Thymus (tissue), 11 donors: ENCODE results near the gene SEMA3A. TPM values are rescaled to one million over a fixed set of nuclear protein-coding genes. Genes with fewer than 3 reads are reported as not detected.

ENCODE experiments used
- DNase-seq, 9 donors: peaks; one replicate each; pipeline ENCODE4 v3.0.0-alpha.2; 2013; ENCODE audit warnings: low spot score in 9 of 9, low read depth in 6 of 9, missing footprints in 1 of 9
- H3K27ac ChIP-seq, 2 donors: one replicate each; pipeline ENCODE4 v1.5.1; 2013; ENCODE audit warnings: control low read depth in 1 of 2, low read depth in 1 of 2, low read length in 1 of 2, mild to moderate bottlenecking in 1 of 2, moderate library complexity in 1 of 2
- H3K27me3 ChIP-seq, 2 donors: one replicate each; pipeline ENCODE4 v1.5.1; 2013; ENCODE audit warnings: low read length in 1 of 2; ENCODE audit not compliant: control insufficient read depth in 2 of 2, insufficient read depth in 1 of 2
- H3K36me3 ChIP-seq, 2 donors: one replicate each; pipeline ENCODE4 v1.5.1; 2013; ENCODE audit warnings: low read length in 1 of 2, mild to moderate bottlenecking in 1 of 2, moderate library complexity in 1 of 2; ENCODE audit not compliant: control insufficient read depth in 2 of 2, insufficient read depth in 2 of 2
- H3K4me1 ChIP-seq, 2 donors: one replicate each; pipeline ENCODE4 v1.5.1; 2013; ENCODE audit warnings: low read length in 2 of 2; ENCODE audit not compliant: control insufficient read depth in 2 of 2, insufficient read depth in 2 of 2
- H3K4me3 ChIP-seq, 2 donors: one replicate each; pipeline ENCODE4 v1.5.1; 2013; ENCODE audit warnings: low read length in 2 of 2, control low read depth in 1 of 2, mild to moderate bottlenecking in 1 of 2
- H3K9me3 ChIP-seq, 2 donors: one replicate each; pipeline ENCODE4 v1.5.1; 2013; ENCODE audit warnings: low read length in 1 of 2, mild to moderate bottlenecking in 1 of 2; ENCODE audit not compliant: control insufficient read depth in 2 of 2, insufficient read depth in 1 of 2
- WGBS: extraction: QIAGEN DNeasy Blood & Tissue Kit; methylation state at CpG from one replicate; pipeline ENCODE4 v1.1.7; 2013; 5-methylcytosine and 5-hydroxymethylcytosine counted together
- polyA plus RNA-seq: library from polyadenylated mRNA; stranded (reverse); fragments of 200-250 nt; gene quantifications from one replicate; pipeline ENCODE4 v1.2.3, GENCODE V29; 2013
- total RNA-seq: library from RNA; stranded (reverse); fragments of 120-200 nt; gene quantifications from one replicate; pipeline ENCODE4 v1.2.4, GENCODE V29; 2013
- donor health status: healthy.

Gene SEMA3A
- total and polyA plus RNA-seq, 2 donors: 0.27 to 1.0 TPM

DNA sequence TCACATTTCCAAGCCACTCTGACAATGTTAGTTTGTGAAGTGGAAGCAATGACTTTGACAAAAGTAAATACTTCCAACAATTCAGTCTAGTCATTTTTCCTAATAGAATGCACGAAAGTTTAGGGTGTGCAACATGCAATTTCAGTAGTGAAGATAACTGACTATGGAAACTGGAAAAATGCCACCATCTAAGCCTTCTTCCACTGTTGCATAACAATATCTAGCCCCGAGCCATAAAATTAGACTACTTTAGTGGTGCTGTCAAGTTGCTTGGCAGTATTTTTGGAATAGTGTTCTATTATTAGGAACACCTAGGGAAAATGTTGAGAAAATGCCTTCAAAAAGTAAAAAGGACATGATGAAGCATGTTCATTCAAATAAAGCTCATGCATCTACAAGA lies 17.9 kb downstream of the SEMA3A start:
- Histone ChIP-seq H3K27ac (no peak overlapping the region), H3K27me3 (no peaks in the 10 kb centered on the region), H3K4me3 (no peak overlapping the region), H3K4me1 (no peaks in the 10 kb centered on the region), H3K9me3 (peaks cover 0 to 4% of the 10 kb centered on the region in 2 donors), H3K36me3 (no peaks in the 10 kb centered on the region)
- 89% methylated on average over 2 of the region's 2 CpGs for WGBS
- DNase-seq: no peak

DNA sequence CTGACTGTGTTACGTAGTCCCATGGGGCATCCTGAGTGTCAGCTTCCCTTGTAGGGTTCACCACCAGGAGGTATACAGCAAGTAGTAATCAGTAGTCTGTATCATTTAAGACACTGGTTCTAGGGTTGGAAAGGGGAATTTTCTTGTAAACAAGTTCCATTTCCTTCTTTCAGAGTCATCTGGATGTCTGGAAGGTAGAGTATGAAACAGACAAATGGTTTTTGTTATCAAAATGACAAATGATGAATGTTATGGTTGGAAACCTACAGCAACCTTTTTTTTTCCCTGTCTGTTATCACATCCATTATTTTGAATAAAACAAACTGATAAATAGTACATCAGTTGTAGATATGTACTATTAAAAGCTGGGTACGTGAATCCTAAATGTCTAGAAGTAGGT lies 19.1 kb downstream of the SEMA3A start:
- Histone ChIP-seq H3K36me3 (no peaks in the 10 kb centered on the region), H3K27me3 (no peaks in the 10 kb centered on the region), H3K9me3 (peaks cover 0 to 4% of the 10 kb centered on the region in 2 donors), H3K27ac (no peak overlapping the region), H3K4me1 (no peaks in the 10 kb centered on the region), H3K4me3 (no peak overlapping the region)
- no peak for DNase-seq
- 96% methylated on average over 2 of the region's 2 CpGs for WGBS

DNA sequence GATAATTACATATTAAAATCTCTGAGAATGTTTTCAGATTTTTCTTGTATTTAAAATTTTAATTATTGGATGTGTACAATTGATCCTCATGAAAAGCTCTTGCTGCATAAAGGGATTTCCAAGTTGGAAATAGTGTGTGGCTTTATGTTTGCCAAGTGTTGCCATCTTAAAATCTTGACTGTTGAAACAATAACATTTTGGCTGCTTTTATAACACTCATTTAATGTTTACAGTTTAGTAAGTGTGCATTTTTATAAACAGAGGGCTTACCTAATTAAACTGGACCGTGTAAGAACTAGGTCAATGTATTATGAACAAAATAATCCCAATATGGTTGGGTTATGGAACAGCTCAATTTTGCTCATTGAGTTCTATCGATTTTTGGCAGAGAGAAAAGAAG lies 23.9 kb downstream of the SEMA3A start:
- Histone ChIP-seq H3K36me3 (no peaks in the 10 kb centered on the region), H3K27ac (no peak overlapping the region), H3K9me3 (peaks cover 0 to 4% of the 10 kb centered on the region in 2 donors), H3K4me1 (no peaks in the 10 kb centered on the region), H3K27me3 (no peaks in the 10 kb centered on the region), H3K4me3 (no peak overlapping the region)
- no peak for DNase-seq
- 95% methylated on average over 2 of the region's 2 CpGs for WGBS

DNA sequence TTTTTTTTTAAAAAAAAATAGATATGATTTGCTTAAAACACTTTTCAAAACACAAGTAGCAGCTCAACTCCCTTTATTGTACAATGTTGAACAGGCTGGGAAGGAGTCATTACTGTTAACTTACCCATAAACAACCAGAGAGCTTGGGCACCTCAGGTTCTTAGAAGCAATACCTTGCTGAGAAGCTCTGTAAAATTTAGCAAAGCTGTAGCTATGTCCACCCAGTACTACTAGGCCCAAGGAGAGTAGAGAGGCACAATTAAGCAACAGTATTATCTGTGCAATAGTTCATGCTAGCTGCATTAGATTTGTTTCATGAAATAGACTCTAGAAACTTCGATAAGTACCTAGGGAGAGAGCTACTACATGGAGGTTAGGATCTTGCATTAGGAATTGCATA lies 32.0 kb downstream of the SEMA3A start:
- no peaks in the 10 kb centered on the region for H3K9me3 ChIP-seq
- 94% methylated on average over 1 of the region's 1 CpG for WGBS
- H3K36me3 ChIP-seq: no peaks in the 10 kb centered on the region

DNA sequence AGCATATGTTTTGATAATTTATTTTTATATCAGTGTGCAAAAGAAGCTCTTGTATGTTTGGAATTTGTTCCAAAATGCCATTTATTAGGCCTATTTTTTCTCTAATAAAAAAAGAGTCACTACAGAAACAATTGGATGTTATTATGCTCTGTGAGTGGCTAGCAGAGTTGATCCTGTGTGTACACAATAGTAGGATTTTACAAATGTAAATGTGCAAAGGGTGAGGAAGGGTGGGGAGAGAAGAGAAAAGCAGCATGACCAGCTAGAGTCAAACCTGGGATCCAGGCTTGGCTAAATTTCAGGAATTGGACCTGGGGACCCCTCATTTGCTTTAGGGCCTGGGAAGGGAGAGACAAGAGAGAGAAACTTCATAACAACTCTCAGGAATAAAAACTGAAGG lies 32.5 kb downstream of the SEMA3A start:
- no peaks in the 10 kb centered on the region for H3K9me3 ChIP-seq
- no peak overlapping the region for H3K27ac ChIP-seq
- no peaks in the 10 kb centered on the region for H3K36me3 ChIP-seq
- no peaks in the 10 kb centered on the region for H3K27me3 ChIP-seq
- no peak for DNase-seq
- no peaks in the 10 kb centered on the region for H3K4me1 ChIP-seq
- no peak overlapping the region for H3K4me3 ChIP-seq

More for the DNA sequence above, 32.0 kb downstream of the SEMA3A start:
- Histone ChIP-seq H3K4me3 (no peak overlapping the region), H3K27ac (no peak overlapping the region), H3K4me1 (no peaks in the 10 kb centered on the region), H3K27me3 (no peaks in the 10 kb centered on the region)
- DNase-seq: no peak

DNA sequence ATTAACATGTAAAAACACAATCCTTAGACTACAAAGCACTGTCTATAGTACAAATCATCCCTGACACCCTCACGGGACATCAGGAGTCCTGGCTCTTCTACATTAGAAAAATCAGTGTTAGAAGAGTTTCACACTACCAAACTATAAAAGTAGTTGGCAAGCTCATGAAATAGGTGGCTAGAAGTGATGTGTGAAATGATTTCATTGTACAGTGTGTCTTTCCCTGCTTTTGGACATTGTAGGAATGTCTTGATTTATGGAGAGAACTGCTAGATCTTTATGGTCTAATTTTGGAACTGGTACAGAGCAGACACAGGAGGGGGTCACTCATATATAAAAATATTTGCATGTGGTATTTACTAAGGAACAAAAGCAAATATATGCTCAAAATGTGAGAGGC lies 33.2 kb downstream of the SEMA3A start:
- no peak overlapping the region for H3K27ac ChIP-seq

DNA sequence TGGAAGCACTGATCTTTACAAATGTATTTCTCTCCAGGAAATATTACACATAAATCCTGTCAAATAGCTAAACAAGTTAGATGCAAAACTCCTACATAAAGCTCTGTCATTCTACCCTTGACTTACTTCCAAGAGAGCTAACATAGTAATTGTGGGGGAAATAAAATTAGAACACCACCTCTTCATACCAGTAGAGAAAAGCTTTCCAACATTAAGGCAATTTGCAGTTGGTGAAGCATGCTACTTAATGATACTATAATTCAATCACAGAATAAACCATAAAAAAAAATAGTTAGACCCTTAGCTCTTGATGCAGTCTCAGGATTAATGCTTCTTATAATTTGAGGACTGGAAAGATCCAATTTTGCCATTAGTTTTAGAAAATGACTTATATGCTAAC lies 35.2 kb downstream of the SEMA3A start:
- Histone ChIP-seq H3K27me3 (no peaks in the 10 kb centered on the region), H3K4me3 (no peak overlapping the region), H3K4me1 (no peaks in the 10 kb centered on the region), H3K27ac (no peak overlapping the region), H3K36me3 (no peaks in the 10 kb centered on the region), H3K9me3 (no peaks in the 10 kb centered on the region)
- DNase-seq: no peak

More for the DNA sequence above, 33.2 kb downstream of the SEMA3A start:
- Histone ChIP-seq H3K4me3 (no peak overlapping the region), H3K27me3 (no peaks in the 10 kb centered on the region), H3K4me1 (no peaks in the 10 kb centered on the region), H3K9me3 (no peaks in the 10 kb centered on the region), H3K36me3 (no peaks in the 10 kb centered on the region)
- DNase-seq: no peak
- 93% methylated on average over 1 of the region's 1 CpG for WGBS

DNA sequence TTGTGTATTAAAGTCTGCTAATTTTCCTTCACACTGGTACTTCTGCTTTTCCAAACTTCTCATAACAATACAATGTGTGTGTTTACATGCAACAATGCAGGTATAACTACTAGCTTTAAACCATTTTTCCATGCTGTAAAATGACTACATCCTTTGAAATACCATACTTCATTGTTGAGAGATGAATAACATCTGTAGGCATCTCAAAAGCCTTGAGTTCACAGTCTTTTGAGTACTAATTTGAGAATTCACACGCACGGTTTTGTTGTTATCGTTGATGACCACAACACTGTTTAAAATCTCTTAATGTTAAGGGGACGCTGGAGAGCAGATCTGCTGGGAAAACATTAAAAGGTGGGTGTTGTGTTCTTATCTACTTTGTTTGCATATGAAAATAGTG lies 37.4 kb downstream of the SEMA3A start:
- Histone ChIP-seq H3K36me3 (no peaks in the 10 kb centered on the region), H3K4me1 (no peaks in the 10 kb centered on the region), H3K27me3 (no peaks in the 10 kb centered on the region), H3K9me3 (no peaks in the 10 kb centered on the region), H3K27ac (no peak overlapping the region), H3K4me3 (no peak overlapping the region)
- DNase-seq: no peak
- WGBS: 96% methylated on average over 4 of the region's 4 CpGs

DNA sequence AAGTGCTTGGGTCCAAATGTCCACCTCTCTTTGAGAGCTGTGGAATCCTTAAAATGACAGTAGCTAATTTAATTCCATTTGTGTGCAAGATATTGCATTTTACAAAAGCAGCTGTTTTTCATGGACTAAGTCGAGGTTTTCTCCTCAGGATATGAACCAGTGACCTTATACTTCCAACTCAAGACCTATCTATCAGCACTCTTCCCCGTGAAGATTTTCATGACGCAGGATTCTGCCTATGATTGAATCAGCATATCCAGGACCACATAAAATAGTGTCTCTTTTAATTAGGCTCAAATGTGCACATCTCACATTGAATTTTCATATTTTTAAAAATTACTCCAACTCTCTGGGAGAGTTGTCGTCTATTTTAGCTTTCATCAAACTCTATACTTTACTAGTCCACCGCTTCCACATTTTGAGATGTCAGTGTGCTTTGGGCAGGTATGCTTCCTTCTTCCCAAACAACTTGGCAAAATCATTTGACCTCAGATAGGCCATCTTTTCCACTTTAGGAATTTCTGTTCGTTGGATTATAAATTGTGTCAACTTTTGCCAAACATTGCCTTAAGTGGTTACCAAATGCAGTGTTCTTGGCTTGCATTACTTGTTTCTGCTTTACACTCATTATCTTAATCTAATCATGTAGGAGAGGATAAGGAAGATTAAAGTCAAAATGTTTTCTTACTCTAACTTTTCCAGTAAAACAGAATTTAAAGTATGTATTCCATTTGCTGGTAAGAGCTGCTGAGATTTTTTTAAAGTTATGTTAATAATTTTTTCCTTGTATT lies 39.4 kb downstream of the SEMA3A start:
- H3K4me1 ChIP-seq: no peaks in the 10 kb centered on the region
- no peaks in the 10 kb centered on the region for H3K27me3 ChIP-seq
- DNase-seq: no peak
- H3K36me3 ChIP-seq: no peaks in the 10 kb centered on the region
- no peak overlapping the region for H3K27ac ChIP-seq
- 92% methylated on average over 6 of the region's 6 CpGs for WGBS
- H3K4me3 ChIP-seq: no peak overlapping the region
- no peaks in the 10 kb centered on the region for H3K9me3 ChIP-seq
